Measurements from ENCODE around the gene TBX4. TPM values are rescaled to one million over a fixed set of nuclear protein-coding genes. Genes with fewer than 3 reads are reported as not detected.

The TBX4 gene
- total and polyA plus RNA-seq, 2 experiments from 2014 or later = 13.9 to 15.4 TPM

DNA sequence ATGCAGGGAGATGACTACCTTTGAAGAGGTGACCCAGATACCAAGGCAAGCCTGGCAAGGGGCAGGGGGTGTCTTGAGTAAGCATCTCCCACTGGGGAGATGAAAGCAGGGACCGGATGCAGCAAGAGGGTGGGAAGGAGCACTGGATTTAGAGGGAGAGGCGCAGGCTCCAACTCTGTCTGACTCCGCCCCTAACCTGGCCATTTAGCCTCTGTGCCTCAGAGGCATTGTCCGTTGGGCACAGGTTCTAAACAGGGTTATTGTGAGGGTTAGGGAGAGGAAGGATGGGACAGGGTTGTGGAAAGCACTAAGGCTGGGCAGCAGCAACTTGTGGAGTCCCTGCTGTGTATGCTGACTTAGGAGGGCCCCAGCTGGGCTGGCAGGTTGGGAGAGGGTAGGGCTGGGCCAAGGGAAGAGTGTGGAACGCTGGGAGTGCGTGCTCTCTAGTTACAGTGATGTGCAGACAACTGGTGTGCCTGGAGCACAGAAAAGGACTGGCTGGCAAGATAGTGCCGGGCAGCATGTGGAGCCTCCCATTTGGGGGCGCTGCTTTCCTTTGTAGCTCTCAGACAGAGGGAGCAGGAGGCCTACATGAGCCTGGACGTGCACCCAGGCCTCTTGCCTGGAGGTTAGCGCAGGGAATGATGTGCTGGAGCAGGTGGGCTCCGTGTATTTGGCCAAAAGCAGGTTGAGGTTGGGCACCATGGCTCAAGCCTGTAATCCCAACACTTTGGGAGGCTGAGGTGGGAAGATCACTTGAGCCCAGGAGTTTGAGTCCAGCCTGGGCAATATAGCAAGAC, 26.3 kb upstream of the TBX4 start:
- Histone ChIP-seq H2AFZ (no peak overlapping the region), H3K4me2 (no peak overlapping the region), H3K4me3 (no peak overlapping the region), H4K20me1 (ENCODE audit: insufficient read depth, poor library complexity, severe bottlenecking) (no peaks in the 10 kb centered on the region), H3K4me1 (ENCODE audit: insufficient read depth) (no peaks in the 10 kb centered on the region), H3K36me3 (replicated peaks; ENCODE audit: insufficient read depth, low read depth) (no peaks in the 10 kb centered on the region), H3K9me2 (replicated peaks; ENCODE audit: insufficient read depth) (no peaks in the 10 kb centered on the region), H3K9me3 (ENCODE audit: low read depth) (no peaks in the 10 kb centered on the region), H3K27me3 (no peaks in the 10 kb centered on the region), H3K79me2 (no peaks in the 10 kb centered on the region), H3K27ac (peak overlapping the region; percentile 47)
- DNase-seq (ENCODE audit: low spot score) = no peak
- 77% methylated on average over 11 of the region's 11 CpGs for WGBS (ENCODE audit: low lambda C conversion rate, missing lambda C conversion rate)
- TF ChIP-seq, protein P1, sequence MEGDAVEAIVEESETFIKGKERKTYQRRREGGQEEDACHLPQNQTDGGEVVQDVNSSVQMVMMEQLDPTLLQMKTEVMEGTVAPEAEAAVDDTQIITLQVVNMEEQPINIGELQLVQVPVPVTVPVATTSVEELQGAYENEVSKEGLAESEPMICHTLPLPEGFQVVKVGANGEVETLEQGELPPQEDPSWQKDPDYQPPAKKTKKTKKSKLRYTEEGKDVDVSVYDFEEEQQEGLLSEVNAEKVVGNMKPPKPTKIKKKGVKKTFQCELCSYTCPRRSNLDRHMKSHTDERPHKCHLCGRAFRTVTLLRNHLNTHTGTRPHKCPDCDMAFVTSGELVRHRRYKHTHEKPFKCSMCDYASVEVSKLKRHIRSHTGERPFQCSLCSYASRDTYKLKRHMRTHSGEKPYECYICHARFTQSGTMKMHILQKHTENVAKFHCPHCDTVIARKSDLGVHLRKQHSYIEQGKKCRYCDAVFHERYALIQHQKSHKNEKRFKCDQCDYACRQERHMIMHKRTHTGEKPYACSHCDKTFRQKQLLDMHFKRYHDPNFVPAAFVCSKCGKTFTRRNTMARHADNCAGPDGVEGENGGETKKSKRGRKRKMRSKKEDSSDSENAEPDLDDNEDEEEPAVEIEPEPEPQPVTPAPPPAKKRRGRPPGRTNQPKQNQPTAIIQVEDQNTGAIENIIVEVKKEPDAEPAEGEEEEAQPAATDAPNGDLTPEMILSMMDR (IDR thresholded peaks at IDR 0.05; ENCODE audit: poor library complexity) = peak; percentile 24
- TF ChIP-seq EZH2phosphoT487 (IDR thresholded peaks at IDR 0.05; ENCODE audit: low read depth, severe bottlenecking, unreplicated experiment) = no peak

DNA sequence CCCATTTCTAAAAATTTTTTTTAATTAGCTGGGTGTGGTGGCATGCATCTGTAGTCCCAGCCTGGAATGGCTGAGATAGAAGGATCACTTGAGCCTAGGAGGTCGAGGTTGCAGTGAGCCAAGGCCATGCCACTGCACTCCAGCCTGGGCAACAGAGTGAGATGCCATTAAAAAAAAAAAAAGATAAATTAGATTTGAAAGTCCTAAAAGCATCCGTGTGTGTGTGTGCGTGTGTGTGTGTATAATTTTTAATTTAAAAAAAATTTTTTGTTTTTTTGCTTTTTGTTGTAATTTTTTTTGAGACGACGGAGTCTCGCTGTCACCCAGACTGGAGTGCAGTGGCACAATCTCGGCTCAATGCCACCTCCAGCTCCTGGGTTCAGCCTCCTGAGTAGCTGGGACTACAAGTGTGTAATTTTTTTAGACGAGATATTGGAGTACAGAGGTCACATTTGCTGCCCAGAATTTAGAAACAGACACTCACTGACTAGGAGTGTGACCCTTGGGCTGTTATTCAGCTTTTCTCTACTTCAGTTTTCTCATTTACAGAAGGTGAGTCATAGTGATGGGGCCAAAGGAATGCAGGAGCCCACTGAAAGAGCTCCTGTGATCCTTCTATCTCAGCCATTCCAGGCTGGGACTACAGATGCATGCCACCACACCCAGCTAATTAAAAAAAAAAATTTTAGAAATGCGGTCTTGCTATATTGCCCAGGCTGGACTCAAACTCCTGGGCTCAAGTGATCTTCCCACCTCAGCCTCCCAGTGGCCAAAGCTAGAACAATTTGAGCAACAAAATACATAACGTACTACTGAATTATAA, 25.5 kb upstream of the TBX4 start:
- Histone ChIP-seq H3K36me3 (replicated peaks; ENCODE audit: insufficient read depth, low read depth) (no peaks in the 10 kb centered on the region), H3K9me3 (ENCODE audit: low read depth) (no peaks in the 10 kb centered on the region), H3K4me3 (no peak overlapping the region), H3K27me3 (no peaks in the 10 kb centered on the region), H3K27ac (peak overlapping the region; percentile 70), H3K79me2 (no peaks in the 10 kb centered on the region), H3K9me2 (replicated peaks; ENCODE audit: insufficient read depth) (no peaks in the 10 kb centered on the region), H3K4me1 (ENCODE audit: insufficient read depth) (no peaks in the 10 kb centered on the region), H4K20me1 (ENCODE audit: insufficient read depth, poor library complexity, severe bottlenecking) (no peaks in the 10 kb centered on the region), H2AFZ (no peak overlapping the region), H3K4me2 (peak overlapping the region; percentile 12)
- no peak for TF ChIP-seq EZH2 (IDR thresholded peaks at IDR 0.05; ENCODE audit: borderline replicate concordance)
- no peak for TF ChIP-seq EZH2phosphoT487 (IDR thresholded peaks at IDR 0.05; ENCODE audit: low read depth, severe bottlenecking, unreplicated experiment)
- TF ChIP-seq, protein P1 (IDR thresholded peaks at IDR 0.05; ENCODE audit: poor library complexity) = peak; percentile 13
- DNase-seq (ENCODE audit: low spot score) = no peak
- 84% methylated on average over 10 of the region's 10 CpGs for WGBS (ENCODE audit: low lambda C conversion rate, missing lambda C conversion rate)

DNA sequence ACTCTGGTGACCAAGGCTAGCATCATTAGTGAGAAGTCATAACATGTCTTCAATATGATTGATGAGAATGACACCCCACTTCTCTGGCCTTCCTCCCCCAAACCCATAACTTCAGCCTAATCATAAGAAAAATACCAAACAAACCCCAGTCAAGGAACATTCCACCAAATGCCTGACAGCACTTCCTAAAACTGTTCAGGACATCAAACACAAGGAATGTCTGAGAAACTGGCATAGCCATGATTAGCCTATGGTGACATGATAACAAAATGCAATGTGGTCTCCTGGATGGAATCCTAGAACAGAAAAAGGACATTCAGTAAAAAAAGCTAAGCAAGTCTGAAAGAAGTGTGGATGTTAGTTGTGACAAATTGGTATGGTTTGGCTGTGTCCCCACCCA, 24.7 kb upstream of the TBX4 start:
- no peaks in the 10 kb centered on the region for H3K4me1 ChIP-seq (ENCODE audit: insufficient read depth)
- no peak overlapping the region for H3K4me3 ChIP-seq
- no peaks in the 10 kb centered on the region for H4K20me1 ChIP-seq (ENCODE audit: insufficient read depth, poor library complexity, severe bottlenecking)
- no peaks in the 10 kb centered on the region for H3K9me2 ChIP-seq (replicated peaks; ENCODE audit: insufficient read depth)
- H3K9me3 ChIP-seq (ENCODE audit: low read depth) = no peaks in the 10 kb centered on the region
- no peaks in the 10 kb centered on the region for H3K36me3 ChIP-seq (replicated peaks; ENCODE audit: insufficient read depth, low read depth)
- no peaks in the 10 kb centered on the region for H3K27me3 ChIP-seq
- no peak overlapping the region for H2AFZ ChIP-seq
- no peak overlapping the region for H3K4me2 ChIP-seq
- no peak for DNase-seq (ENCODE audit: low spot score)
- no peaks in the 10 kb centered on the region for H3K79me2 ChIP-seq
- TF ChIP-seq EZH2phosphoT487 (IDR thresholded peaks at IDR 0.05; ENCODE audit: low read depth, severe bottlenecking, unreplicated experiment) = no peak
- TF ChIP-seq, protein P1 (IDR thresholded peaks at IDR 0.05; ENCODE audit: poor library complexity) = no peak
- no peak for TF ChIP-seq EZH2 (IDR thresholded peaks at IDR 0.05; ENCODE audit: borderline replicate concordance)
- peak overlapping the region; percentile 70 for H3K27ac ChIP-seq
